ENCODE measurements around the gene PPIP5K2.
A peak's percentile ranks its signal among the peaks of the same experiment; 100 is the strongest.
"Not testable (repeated sequence)": the region's sequence is repeated elsewhere in the genome, so short reads cannot be mapped to it uniquely, and the experiment has no call there.

Gene PPIP5K2

DNA sequence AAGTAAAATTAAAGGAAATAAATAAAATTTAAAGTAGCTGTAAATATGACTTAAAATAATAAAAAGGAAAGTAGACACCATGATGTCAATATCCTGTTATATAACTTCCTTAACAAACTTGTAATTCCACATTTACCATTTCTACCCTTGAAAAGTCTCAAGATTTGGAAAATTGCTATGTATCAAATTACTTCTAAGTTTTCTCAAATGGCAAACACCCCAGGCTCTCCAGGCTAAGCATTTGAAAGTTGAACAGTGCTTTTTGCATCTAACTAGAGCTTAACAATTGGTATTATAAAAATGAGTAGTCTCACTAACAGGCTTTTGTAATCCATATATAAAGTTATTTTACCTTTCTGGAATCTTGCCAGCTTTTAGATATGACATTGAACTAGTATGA, 97.0 kb downstream of the PPIP5K2 start:
- H3K27ac ChIP-seq (replicated peaks; ENCODE audit: low read length): no peak overlapping the region
- no peak overlapping the region for H4K8ac ChIP-seq (ENCODE audit: low read depth, low read length)
- H2AFZ ChIP-seq (ENCODE audit: low read length): no peak overlapping the region
- no peak overlapping the region for H3K4me3 ChIP-seq (ENCODE audit: low read length in 2 of 2)
- no peak overlapping the region for H2AK5ac ChIP-seq (ENCODE audit: low read depth, low read length)
- no peak overlapping the region for H2BK15ac ChIP-seq (ENCODE audit: low read length)
- no peak overlapping the region for H3K4ac ChIP-seq (ENCODE audit: low read length)
- no peak overlapping the region for H2BK12ac ChIP-seq (ENCODE audit: low read length)
- no peak overlapping the region for H3K9ac ChIP-seq (ENCODE audit: low read depth, low read length, poor library complexity)
- no peak overlapping the region for H2BK5ac ChIP-seq (ENCODE audit: low read length)
- H3K14ac ChIP-seq (ENCODE audit: low read length): no peak overlapping the region
- no peaks in the 10 kb centered on the region for H3K27me3 ChIP-seq (ENCODE audit: control insufficient read depth in 3 of 3, insufficient read depth in 3 of 3, low read depth in 1 of 3, low read length in 3 of 3)
- H3K23ac ChIP-seq (ENCODE audit: low read depth, low read length, poor library complexity): no peak overlapping the region
- no peaks in the 10 kb centered on the region for H3K79me1 ChIP-seq (ENCODE audit: low read depth, low read length)
- no peaks in the 10 kb centered on the region for H3K4me1 ChIP-seq (ENCODE audit: control insufficient read depth in 2 of 2, insufficient read depth in 1 of 2, low read depth in 1 of 2, low read length in 2 of 2)
- H2BK120ac ChIP-seq (ENCODE audit: low read depth, low read length): no peak overlapping the region
- no peak overlapping the region for H4K91ac ChIP-seq (ENCODE audit: low read depth, low read length, poor library complexity)
- no peak overlapping the region for H3K4me2 ChIP-seq (ENCODE audit: insufficient read depth, low read length, poor library complexity, severe bottlenecking)
- no peaks in the 10 kb centered on the region for H3K9me3 ChIP-seq (replicated peaks in 1 of 2; ENCODE audit: control insufficient read depth in 2 of 2, insufficient read depth in 1 of 2, low read depth in 1 of 2, low read length in 2 of 2)
- no peaks in the 10 kb centered on the region for H3K36me3 ChIP-seq (replicated peaks in 1 of 2; ENCODE audit: control insufficient read depth in 2 of 2, insufficient read depth in 2 of 2, low read length in 2 of 2)
- no peak overlapping the region for H3K18ac ChIP-seq (ENCODE audit: low read length)
- no peak for DNase-seq (ENCODE audit: low spot score)

DNA sequence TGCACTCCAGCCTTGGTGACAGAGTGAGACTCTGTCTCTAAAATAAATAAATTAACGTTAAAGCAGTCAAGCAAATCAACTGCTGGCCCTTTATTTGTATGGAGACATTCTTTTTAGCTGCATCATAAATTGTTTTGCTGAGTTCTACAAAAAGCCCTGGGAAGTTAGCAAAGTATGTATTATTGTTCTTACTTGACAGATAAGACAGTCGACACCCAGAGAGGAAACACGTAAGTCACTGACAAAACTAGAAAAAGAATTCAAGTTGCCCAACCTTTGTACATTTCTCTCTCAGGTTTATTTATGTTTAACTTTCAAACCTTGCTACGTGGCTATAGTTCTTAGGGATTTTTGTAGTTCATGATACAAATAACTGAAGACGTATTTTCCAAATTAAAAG, 98.1 kb downstream of the PPIP5K2 start:
- no peak overlapping the region for H2BK12ac ChIP-seq (ENCODE audit: low read length)
- no peaks in the 10 kb centered on the region for H3K79me1 ChIP-seq (ENCODE audit: low read depth, low read length)
- H4K8ac ChIP-seq (ENCODE audit: low read depth, low read length): no peak overlapping the region
- H3K23ac ChIP-seq (ENCODE audit: low read depth, low read length, poor library complexity): no peak overlapping the region
- no peak overlapping the region for H3K4me3 ChIP-seq (ENCODE audit: low read length in 2 of 2)
- no peak overlapping the region for H4K91ac ChIP-seq (ENCODE audit: low read depth, low read length, poor library complexity)
- DNase-seq (ENCODE audit: low spot score): no peak
- no peak overlapping the region for H3K18ac ChIP-seq (ENCODE audit: low read length)
- no peak overlapping the region for H2AFZ ChIP-seq (ENCODE audit: low read length)
- no peak overlapping the region for H2BK5ac ChIP-seq (ENCODE audit: low read length)
- H3K9ac ChIP-seq (ENCODE audit: low read depth, low read length, poor library complexity): no peak overlapping the region
- no peak overlapping the region for H3K14ac ChIP-seq (ENCODE audit: low read length)
- no peaks in the 10 kb centered on the region for H3K27me3 ChIP-seq (ENCODE audit: control insufficient read depth in 3 of 3, insufficient read depth in 3 of 3, low read depth in 1 of 3, low read length in 3 of 3)
- H2BK120ac ChIP-seq (ENCODE audit: low read depth, low read length): no peak overlapping the region
- no peak overlapping the region for H2BK15ac ChIP-seq (ENCODE audit: low read length)
- H3K36me3 ChIP-seq (replicated peaks in 1 of 2; ENCODE audit: control insufficient read depth in 2 of 2, insufficient read depth in 2 of 2, low read length in 2 of 2): no peaks in the 10 kb centered on the region
- WGBS, 2 donors (ENCODE audit: extremely low coverage in 2 of 2, insufficient read length in 2 of 2, insufficient replicate concordance in 1 of 2): no CpG with 5 or more reads among the region's 5 CpGs
- H3K4me2 ChIP-seq (ENCODE audit: insufficient read depth, low read length, poor library complexity, severe bottlenecking): no peak overlapping the region
- H3K9me3 ChIP-seq (replicated peaks in 1 of 2; ENCODE audit: control insufficient read depth in 2 of 2, insufficient read depth in 1 of 2, low read depth in 1 of 2, low read length in 2 of 2): no peaks in the 10 kb centered on the region
- no peak overlapping the region for H2AK5ac ChIP-seq (ENCODE audit: low read depth, low read length)
- no peak overlapping the region for H3K27ac ChIP-seq (replicated peaks; ENCODE audit: low read length)
- no peak overlapping the region for H3K4ac ChIP-seq (ENCODE audit: low read length)
- peaks cover 0 to 2% of the 10 kb centered on the region in 2 donors for H3K4me1 ChIP-seq (ENCODE audit: control insufficient read depth in 2 of 2, insufficient read depth in 1 of 2, low read depth in 1 of 2, low read length in 2 of 2)

DNA sequence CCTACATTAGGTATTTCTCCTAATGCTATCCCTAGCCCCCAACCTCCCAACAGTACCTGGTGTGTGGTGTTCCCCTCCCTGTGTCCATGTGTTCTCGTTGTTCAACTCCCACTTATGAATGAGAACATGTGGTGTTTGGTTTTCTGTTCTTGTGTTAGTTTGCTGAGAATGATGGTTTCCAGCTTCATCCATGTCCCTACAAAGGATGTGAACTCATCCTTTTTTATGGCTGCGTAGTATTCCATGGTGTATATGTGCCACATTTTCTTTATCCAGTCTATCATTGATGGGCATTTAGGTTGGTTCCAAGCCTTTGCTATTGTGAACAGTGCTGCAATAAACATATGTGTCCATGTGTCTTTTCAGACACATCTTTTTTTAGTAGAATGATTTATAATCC, 99.0 kb downstream of the PPIP5K2 start:
- not testable (repeated sequence) for H3K79me1 ChIP-seq (ENCODE audit: low read depth, low read length); H3K27me3 ChIP-seq (ENCODE audit: control insufficient read depth in 3 of 3, insufficient read depth in 3 of 3, low read depth in 1 of 3, low read length in 3 of 3); H3K14ac ChIP-seq (ENCODE audit: low read length); H2AFZ ChIP-seq (ENCODE audit: low read length); H3K27ac ChIP-seq (replicated peaks; ENCODE audit: low read length); H2BK12ac ChIP-seq (ENCODE audit: low read length); H3K4me2 ChIP-seq (ENCODE audit: insufficient read depth, low read length, poor library complexity, severe bottlenecking); H3K18ac ChIP-seq (ENCODE audit: low read length); H3K36me3 ChIP-seq (replicated peaks in 1 of 2; ENCODE audit: control insufficient read depth in 2 of 2, insufficient read depth in 2 of 2, low read length in 2 of 2); DNase-seq (ENCODE audit: low spot score); H2BK120ac ChIP-seq (ENCODE audit: low read depth, low read length); H2AK5ac ChIP-seq (ENCODE audit: low read depth, low read length); H2BK5ac ChIP-seq (ENCODE audit: low read length); H4K8ac ChIP-seq (ENCODE audit: low read depth, low read length); H3K4me1 ChIP-seq (ENCODE audit: control insufficient read depth in 2 of 2, insufficient read depth in 1 of 2, low read depth in 1 of 2, low read length in 2 of 2); H3K4ac ChIP-seq (ENCODE audit: low read length); H3K23ac ChIP-seq (ENCODE audit: low read depth, low read length, poor library complexity); H3K9ac ChIP-seq (ENCODE audit: low read depth, low read length, poor library complexity); H3K9me3 ChIP-seq (replicated peaks in 1 of 2; ENCODE audit: control insufficient read depth in 2 of 2, insufficient read depth in 1 of 2, low read depth in 1 of 2, low read length in 2 of 2); H4K91ac ChIP-seq (ENCODE audit: low read depth, low read length, poor library complexity); H3K4me3 ChIP-seq (ENCODE audit: low read length in 2 of 2); H2BK15ac ChIP-seq (ENCODE audit: low read length)
- WGBS, 2 donors (ENCODE audit: extremely low coverage in 2 of 2, insufficient read length in 2 of 2, insufficient replicate concordance in 1 of 2): no CpG with 5 or more reads among the region's 2 CpGs

DNA sequence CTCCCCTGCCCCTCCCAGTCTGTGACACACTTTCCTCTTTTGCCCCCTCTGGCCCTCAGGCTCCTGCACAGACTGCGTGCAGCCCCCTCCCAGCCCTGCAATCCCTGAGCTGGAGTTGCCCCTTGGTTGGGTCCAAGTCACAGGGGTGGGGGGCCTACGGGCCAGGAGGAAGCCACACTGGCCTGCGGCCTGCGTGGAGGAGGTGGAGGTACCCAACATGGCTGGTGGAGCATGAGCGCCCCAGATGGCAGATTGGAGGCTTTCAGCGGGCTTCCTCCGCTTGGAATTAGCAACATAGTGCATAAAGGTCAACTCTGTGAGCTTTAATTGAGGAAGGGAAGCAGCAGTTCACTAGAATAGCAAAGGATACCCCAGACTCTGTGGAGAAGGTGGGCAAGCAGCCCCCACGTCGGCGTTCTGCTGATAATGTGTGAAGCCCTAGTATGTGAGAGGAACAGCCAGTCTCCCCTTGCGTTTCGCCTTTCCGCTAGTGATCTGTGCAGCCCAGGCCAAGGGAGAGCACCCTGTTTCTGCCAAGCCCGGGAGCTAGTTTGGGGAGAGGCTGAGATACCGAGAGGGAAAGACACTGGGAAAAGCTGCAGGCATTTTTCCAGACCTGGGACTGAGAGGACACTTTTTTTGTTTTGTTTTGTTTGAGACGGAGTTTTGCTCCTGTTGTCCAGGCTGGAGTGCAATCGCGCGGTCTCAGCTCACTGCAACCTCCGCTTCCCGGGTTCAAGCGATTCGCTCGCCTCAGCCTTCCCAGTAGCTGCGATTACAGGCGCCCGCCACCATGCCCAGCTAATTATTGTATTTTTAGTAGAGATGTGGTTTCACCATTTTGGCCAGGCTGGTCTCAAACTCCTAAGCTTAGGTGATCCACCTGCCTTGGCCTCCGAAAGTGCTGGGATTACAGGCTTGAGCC, 103.2 kb downstream of the PPIP5K2 start:
- no peak overlapping the region for H3K4me3 ChIP-seq (ENCODE audit: low read length in 2 of 2)
- no CpG with 5 or more reads among the region's 28 CpGs for WGBS, 2 donors (ENCODE audit: extremely low coverage in 2 of 2, insufficient read length in 2 of 2, insufficient replicate concordance in 1 of 2)
- DNase-seq (ENCODE audit: low spot score): no peak

More for the DNA sequence above, 103.2 kb downstream of the PPIP5K2 start:
- Histone ChIP-seq H3K27me3 (ENCODE audit: control insufficient read depth in 3 of 3, insufficient read depth in 3 of 3, low read depth in 1 of 3, low read length in 3 of 3) (no peaks in the 10 kb centered on the region), H3K4ac (ENCODE audit: low read length) (no peak overlapping the region), H4K91ac (ENCODE audit: low read depth, low read length, poor library complexity) (no peak overlapping the region), H3K23ac (ENCODE audit: low read depth, low read length, poor library complexity) (peak overlapping the region; percentile 85), H2AFZ (ENCODE audit: low read length) (no peak overlapping the region), H2BK15ac (ENCODE audit: low read length) (no peak overlapping the region), H2BK120ac (ENCODE audit: low read depth, low read length) (no peak overlapping the region), H3K4me1 (ENCODE audit: control insufficient read depth in 2 of 2, insufficient read depth in 1 of 2, low read depth in 1 of 2, low read length in 2 of 2) (peaks cover 0 to 2% of the 10 kb centered on the region in 2 donors), H2BK5ac (ENCODE audit: low read length) (peak overlapping the region; percentile 66), H3K4me2 (ENCODE audit: insufficient read depth, low read length, poor library complexity, severe bottlenecking) (no peak overlapping the region), H2AK5ac (ENCODE audit: low read depth, low read length) (no peak overlapping the region), H3K79me1 (ENCODE audit: low read depth, low read length) (no peaks in the 10 kb centered on the region), H3K18ac (ENCODE audit: low read length) (peak overlapping the region; percentile 80), H3K36me3 (replicated peaks in 1 of 2; ENCODE audit: control insufficient read depth in 2 of 2, insufficient read depth in 2 of 2, low read length in 2 of 2) (no peaks in the 10 kb centered on the region), H2BK12ac (ENCODE audit: low read length) (peak overlapping the region; percentile 30), H4K8ac (ENCODE audit: low read depth, low read length) (no peak overlapping the region), H3K14ac (ENCODE audit: low read length) (peak overlapping the region; percentile 47), H3K27ac (replicated peaks; ENCODE audit: low read length) (no peak overlapping the region), H3K9ac (ENCODE audit: low read depth, low read length, poor library complexity) (no peak overlapping the region), H3K9me3 (replicated peaks in 1 of 2; ENCODE audit: control insufficient read depth in 2 of 2, insufficient read depth in 1 of 2, low read depth in 1 of 2, low read length in 2 of 2) (no peaks in the 10 kb centered on the region)

Data from neuronal stem cell (in vitro differentiated cells).